Measurements from ENCODE around the gene HNRNPA3.
A peak's percentile ranks its signal among the peaks of the same experiment; 100 is the strongest.

HNRNPA3 gene

GRCh38 chr2:177260379-177260778 lies 47.8 kb downstream of the HNRNPA3 start:
- no peak for DNase-seq (ENCODE audit: low spot score)
- TF ChIP-seq CTCF (IDR thresholded peaks at IDR 0.05; ENCODE audit: extremely low read depth, missing control alignments), result no peak

DNA sequence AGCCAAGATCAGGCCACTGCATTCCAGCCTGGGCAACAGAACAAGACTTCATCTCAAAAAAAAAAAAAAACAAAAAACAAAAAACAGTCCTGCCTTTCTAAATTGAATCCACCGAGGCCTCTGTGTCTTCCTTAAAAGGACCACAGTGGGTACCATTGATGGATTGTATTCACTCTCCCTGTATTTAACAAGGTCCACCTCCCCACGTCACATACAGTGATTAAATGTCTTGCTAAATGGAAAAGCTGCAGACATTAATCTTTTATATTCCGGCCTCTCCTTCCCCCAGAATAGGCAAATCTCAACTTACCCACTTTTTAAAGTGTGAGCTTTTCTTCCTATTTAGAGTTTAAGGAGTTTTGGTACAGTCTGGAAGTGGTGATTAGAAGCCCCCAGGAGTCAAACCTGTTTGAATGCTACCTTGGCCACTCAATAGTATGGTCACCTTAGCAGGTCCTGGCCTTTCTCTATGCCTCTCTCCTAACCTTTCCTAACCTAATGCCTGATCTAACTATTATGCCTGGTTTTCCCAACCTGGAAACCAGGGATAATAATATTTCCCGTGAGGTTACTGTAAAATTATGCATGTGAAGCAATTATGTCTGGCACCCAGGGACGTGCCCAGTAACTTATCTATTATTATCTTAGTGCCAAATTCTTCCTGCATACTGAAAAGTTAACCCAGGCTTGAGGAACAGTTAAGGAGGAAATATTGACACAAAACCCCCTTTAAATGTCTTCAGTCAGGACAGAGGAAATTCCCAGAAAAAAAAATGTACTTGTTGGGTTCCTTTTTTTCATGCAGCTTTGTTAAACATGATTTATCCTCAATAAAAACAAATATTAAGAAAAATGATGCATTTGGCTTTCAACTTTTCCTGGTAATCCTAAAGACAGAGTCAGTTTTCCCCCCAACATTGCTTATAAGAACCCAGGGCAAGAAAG lies 48.8 kb downstream of the HNRNPA3 start:
- TF ChIP-seq CTCF (IDR thresholded peaks at IDR 0.05; ENCODE audit: extremely low read depth, missing control alignments), result no peak

GRCh38 chr2:177262092-177262491 lies 49.5 kb downstream of the HNRNPA3 start:
- no peak for DNase-seq (ENCODE audit: low spot score)
- TF ChIP-seq CTCF (IDR thresholded peaks at IDR 0.05; ENCODE audit: extremely low read depth, missing control alignments), result no peak

More for the DNA sequence above, 48.8 kb downstream of the HNRNPA3 start:
- DNase-seq (ENCODE audit: low spot score), result no peak

GRCh38 chr2:177262958-177263450 lies 50.4 kb downstream of the HNRNPA3 start:
- no peak for TF ChIP-seq CTCF (IDR thresholded peaks at IDR 0.05; ENCODE audit: extremely low read depth, missing control alignments)
- no peak for DNase-seq (ENCODE audit: low spot score)

DNA sequence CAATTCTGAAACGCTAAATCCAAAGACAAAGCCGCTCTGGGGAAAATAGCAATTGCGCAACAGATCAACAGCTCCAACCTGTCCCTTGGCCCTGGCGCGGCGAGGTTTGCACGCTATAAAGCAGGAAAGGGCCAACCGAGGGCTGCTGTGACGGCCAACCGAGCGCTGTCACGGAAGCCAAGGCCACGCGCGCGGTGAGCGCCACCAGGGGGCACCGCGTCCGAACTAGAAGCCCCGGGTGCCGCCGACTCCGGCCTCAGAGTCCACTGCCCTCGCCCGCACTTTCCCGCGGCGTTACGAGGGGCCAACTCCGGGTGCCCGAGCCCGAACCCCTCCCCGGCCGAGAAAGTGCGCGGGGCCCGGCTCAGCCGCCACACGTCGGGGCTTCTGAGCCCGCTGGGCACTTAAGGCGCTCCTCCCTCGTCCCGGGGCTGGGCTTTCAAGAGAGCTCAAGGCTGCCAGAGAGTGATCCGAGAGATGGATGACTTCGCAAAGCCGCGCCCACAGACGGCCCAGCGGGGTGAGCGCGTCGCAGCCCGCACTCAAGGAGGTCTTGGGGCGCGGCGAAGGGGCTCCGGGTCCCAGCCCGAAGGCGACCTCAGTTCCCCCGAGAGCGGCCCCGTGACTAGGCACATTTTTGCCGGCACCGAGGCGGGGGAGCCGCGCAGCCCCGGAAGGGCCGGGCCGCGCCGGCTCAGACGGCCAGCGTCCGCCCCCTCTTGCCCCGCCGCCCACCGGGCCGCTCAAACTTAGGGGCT lies 51.0 kb downstream of the HNRNPA3 start:
- peak; percentile 85 for TF ChIP-seq CTCF (IDR thresholded peaks at IDR 0.05; ENCODE audit: extremely low read depth, missing control alignments)
- peak; percentile 85 for DNase-seq (ENCODE audit: low spot score)

- TF ChIP-seq CTCF (IDR thresholded peaks at IDR 0.05; ENCODE audit: extremely low read depth, missing control alignments), result no peak
- DNase-seq (ENCODE audit: low spot score), result no peak
Measured at GRCh38 chr2:177264209-177264692, 51.7 kb downstream of the HNRNPA3 start.
